GM20431 (cell line): ENCODE results near the gene ACSL3.
"Not testable (repeated sequence)": the region's sequence is repeated elsewhere in the genome, so short reads cannot be mapped to it uniquely, and the experiment has no call there.

Experiments
- in situ Hi-C: fragments of 300-500 bp; cut with MseI, MboI; formaldehyde crosslinking; loops from one replicate; pipeline ENCODE4 v1.15.0; 2020; ENCODE audit warnings: low sequenced_read_pairs; ENCODE audit not compliant: unreplicated experiment

ACSL3 gene

GRCh38 chr2:222904557-222905258 is 43.9 kb downstream of the ACSL3 start:
- in situ Hi-C loops = loop anchor here (10.0 kb wide), 1 partner anchor 220 kb away; no protein-coding TSS in a partner anchor

GRCh38 chr2:222907048-222907447 is 46.2 kb downstream of the ACSL3 start:
- in situ Hi-C loops = loop anchor here (10.0 kb wide), 1 partner anchor 222 kb away; no protein-coding TSS in a partner anchor

GRCh38 chr2:222907790-222908441 is 47.1 kb downstream of the ACSL3 start:
- in situ Hi-C loops = loop anchor here (10.0 kb wide), 1 partner anchor 223 kb away; no protein-coding TSS in a partner anchor

- in situ Hi-C loops = loop anchor here (10.0 kb wide), 1 partner anchor 224 kb away; no protein-coding TSS in a partner anchor
These were observed 48.5 kb downstream of the ACSL3 start for GRCh38 chr2:222909286-222909685.

- in situ Hi-C loops = no loop called here
These were observed 51.3 kb downstream of the ACSL3 start for GRCh38 chr2:222912117-222912516.

GRCh38 chr2:222912776-222913175 is 51.9 kb downstream of the ACSL3 start:
- in situ Hi-C loops = no loop called here

- in situ Hi-C loops = no loop called here
These were observed 54.5 kb downstream of the ACSL3 start for GRCh38 chr2:222915092-222915957.

GRCh38 chr2:222916229-222917197 is 55.7 kb downstream of the ACSL3 start:
- in situ Hi-C loops = no loop called here

- in situ Hi-C loops = not testable (repeated sequence)
These were observed 56.4 kb downstream of the ACSL3 start for GRCh38 chr2:222917212-222917611.

GRCh38 chr2:222919841-222920526 is 59.1 kb downstream of the ACSL3 start:
- in situ Hi-C loops = no loop called here

- in situ Hi-C loops = no loop called here
These were observed 59.9 kb downstream of the ACSL3 start for GRCh38 chr2:222920657-222921186.

- in situ Hi-C loops = no loop called here
These were observed 61.4 kb downstream of the ACSL3 start for GRCh38 chr2:222922019-222922800.

- in situ Hi-C loops = no loop called here
These were observed 66.1 kb downstream of the ACSL3 start for GRCh38 chr2:222926915-222927314.

GRCh38 chr2:222927600-222927999 is 66.8 kb downstream of the ACSL3 start:
- in situ Hi-C loops = no loop called here

- in situ Hi-C loops = no loop called here
These were observed 67.5 kb downstream of the ACSL3 start for GRCh38 chr2:222928335-222928734.

GRCh38 chr2:222930862-222931261 is 70.0 kb downstream of the ACSL3 start:
- in situ Hi-C loops = no loop called here

GRCh38 chr2:222931659-222932058 is 70.8 kb downstream of the ACSL3 start:
- in situ Hi-C loops = no loop called here

- in situ Hi-C loops = no loop called here
These were observed 72.6 kb downstream of the ACSL3 start for GRCh38 chr2:222933458-222933857.
